ENCODE data around the gene DPYSL5. TPM values are rescaled to one million over a fixed set of nuclear protein-coding genes. Genes with fewer than 3 reads are reported as not detected.
A peak's percentile ranks its signal among the peaks of the same experiment; 100 is the strongest.

Gene DPYSL5
- total and polyA plus RNA-seq, 9 of the 15 experiments (the other 6 are each of a cell fraction or from before 2014, with no cell fraction given): 0.06 TPM; not detected in 8

DNA sequence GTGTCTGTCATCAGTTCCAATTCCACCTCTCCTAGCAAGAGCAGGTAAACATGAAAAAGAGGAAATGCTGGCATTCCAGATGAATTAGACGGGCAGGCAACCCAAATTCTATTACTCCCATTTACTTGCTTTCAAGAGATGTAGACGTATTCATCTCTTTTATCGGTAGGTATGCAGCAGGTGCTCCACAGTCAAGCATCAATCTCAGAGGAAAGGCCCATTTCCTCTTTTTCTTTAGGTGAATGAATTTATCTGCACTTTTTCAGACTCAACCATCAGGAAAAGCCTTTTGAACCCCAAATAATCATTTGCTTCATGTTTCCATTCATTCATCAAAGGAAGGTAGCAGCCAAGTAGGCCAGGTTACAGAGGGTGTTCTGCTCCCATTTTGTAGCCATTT is 27.9 kb downstream of the DPYSL5 start (continued):
- TF ChIP-seq ZNF175 (CRISPR knock-in tag; IDR thresholded peaks at IDR 0.05; ENCODE audit: low read depth) (no peak), MYC (IDR thresholded peaks at IDR 0.05; ENCODE audit: low read depth, low read length) (no peak), MYC (CRISPR knock-in tag; IDR thresholded peaks at IDR 0.05; ENCODE audit: borderline replicate concordance, low read depth) (no peak), NR2C2 (CRISPR knock-in tag; IDR thresholded peaks at IDR 0.05) (no peak), NR2C2 (tag; IDR thresholded peaks at IDR 0.05) (no peak), MEF2A (IDR thresholded peaks at IDR 0.05; ENCODE audit: control insufficient read depth, low read depth, low read length) (no peak), HDAC1 (IDR thresholded peaks at IDR 0.05) (no peak)

DNA sequence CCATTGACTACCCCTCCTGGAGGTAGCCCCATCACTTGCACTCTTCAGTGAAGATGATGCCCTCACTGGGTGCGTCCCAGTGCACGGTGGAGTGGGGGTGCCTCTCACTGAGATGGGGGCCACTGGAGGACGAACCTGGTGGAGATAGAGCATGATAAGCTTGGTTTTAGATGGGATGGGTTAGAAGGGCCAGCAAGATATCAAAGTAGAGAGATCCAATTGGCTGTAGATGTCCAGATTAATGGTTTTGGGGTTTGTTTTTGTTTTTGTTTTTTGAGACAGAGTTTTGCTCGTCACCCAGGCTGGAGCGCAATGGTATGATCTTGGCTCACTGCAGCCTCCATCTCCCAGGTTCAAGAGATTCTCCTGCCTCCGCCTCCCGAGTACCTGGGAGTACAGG is 28.3 kb downstream of the DPYSL5 start:
- ATAC-seq (no peak), DNase-seq (ENCODE audit: extremely low read depth in 1 of 4, low spot score in 3 of 4) (no peak), FAIRE-seq (no peak)
- H3K4me3 ChIP-seq: no peak overlapping the region
- 3% methylated on average over 7 of the region's 7 CpGs for WGBS (ENCODE audit: insufficient coverage, low coverage, missing lambda C conversion rate)
- H3K79me2 ChIP-seq (ENCODE audit: control insufficient read depth, insufficient read depth, low read length): no peaks in the 10 kb centered on the region
- H3K27ac ChIP-seq (ENCODE audit: extremely low read depth, low read depth, low read length): no peak overlapping the region
- POLR2A ChIA-PET: interaction anchor here (0.6 to 1.3 kb wide), 2 partner anchors 11 to 208 kb away, joined by 3 to 5 read pairs; no protein-coding TSS in a partner anchor
- H3K9me1 ChIP-seq (ENCODE audit: control insufficient read depth, insufficient read depth, low read length): no peaks in the 10 kb centered on the region
- H3K4me2 ChIP-seq (ENCODE audit: insufficient read depth, low read length): no peak overlapping the region
- no peaks in the 10 kb centered on the region for H3K4me1 ChIP-seq (replicated peaks in 1 of 2; ENCODE audit: control insufficient read depth in 2 of 2, insufficient read depth in 2 of 2, low read length in 2 of 2)
- H3K9ac ChIP-seq (ENCODE audit: insufficient read depth in 1 of 2, low read depth in 2 of 2, low read length in 2 of 2): no peak overlapping the region
- no peak overlapping the region for H2AFZ ChIP-seq (ENCODE audit: low read depth, low read length)
- intact Hi-C loops (cut with micrococcal nuclease) (loop anchor here (5.0 kb wide), 1 partner anchor 41 kb away; no protein-coding TSS in a partner anchor), in situ Hi-C loops (cut with MboI) (no loop called here)
- H3K36me3 ChIP-seq (ENCODE audit: control insufficient read depth, insufficient read depth, low read length): no peaks in the 10 kb centered on the region
- TF ChIP-seq, protein P1, sequence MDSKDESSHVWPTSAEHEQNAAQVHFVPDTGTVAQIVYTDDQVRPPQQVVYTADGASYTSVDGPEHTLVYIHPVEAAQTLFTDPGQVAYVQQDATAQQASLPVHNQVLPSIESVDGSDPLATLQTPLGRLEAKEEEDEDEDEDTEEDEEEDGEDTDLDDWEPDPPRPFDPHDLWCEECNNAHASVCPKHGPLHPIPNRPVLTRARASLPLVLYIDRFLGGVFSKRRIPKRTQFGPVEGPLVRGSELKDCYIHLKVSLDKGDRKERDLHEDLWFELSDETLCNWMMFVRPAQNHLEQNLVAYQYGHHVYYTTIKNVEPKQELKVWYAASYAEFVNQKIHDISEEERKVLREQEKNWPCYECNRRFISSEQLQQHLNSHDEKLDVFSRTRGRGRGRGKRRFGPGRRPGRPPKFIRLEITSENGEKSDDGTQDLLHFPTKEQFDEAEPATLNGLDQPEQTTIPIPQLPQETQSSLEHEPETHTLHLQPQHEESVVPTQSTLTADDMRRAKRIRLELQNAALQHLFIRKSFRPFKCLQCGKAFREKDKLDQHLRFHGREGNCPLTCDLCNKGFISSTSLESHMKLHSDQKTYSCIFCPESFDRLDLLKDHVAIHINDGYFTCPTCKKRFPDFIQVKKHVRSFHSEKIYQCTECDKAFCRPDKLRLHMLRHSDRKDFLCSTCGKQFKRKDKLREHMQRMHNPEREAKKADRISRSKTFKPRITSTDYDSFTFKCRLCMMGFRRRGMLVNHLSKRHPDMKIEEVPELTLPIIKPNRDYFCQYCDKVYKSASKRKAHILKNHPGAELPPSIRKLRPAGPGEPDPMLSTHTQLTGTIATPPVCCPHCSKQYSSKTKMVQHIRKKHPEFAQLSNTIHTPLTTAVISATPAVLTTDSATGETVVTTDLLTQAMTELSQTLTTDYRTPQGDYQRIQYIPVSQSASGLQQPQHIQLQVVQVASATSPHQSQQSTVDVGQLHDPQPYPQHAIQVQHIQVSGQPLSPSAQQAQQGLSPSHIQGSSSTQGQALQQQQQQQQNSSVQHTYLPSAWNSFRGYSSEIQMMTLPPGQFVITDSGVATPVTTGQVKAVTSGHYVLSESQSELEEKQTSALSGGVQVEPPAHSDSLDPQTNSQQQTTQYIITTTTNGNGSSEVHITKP (IDR thresholded peaks at IDR 0.05; ENCODE audit: partially characterized antibody): peak; percentile 59
- TF ChIP-seq, protein P2, sequence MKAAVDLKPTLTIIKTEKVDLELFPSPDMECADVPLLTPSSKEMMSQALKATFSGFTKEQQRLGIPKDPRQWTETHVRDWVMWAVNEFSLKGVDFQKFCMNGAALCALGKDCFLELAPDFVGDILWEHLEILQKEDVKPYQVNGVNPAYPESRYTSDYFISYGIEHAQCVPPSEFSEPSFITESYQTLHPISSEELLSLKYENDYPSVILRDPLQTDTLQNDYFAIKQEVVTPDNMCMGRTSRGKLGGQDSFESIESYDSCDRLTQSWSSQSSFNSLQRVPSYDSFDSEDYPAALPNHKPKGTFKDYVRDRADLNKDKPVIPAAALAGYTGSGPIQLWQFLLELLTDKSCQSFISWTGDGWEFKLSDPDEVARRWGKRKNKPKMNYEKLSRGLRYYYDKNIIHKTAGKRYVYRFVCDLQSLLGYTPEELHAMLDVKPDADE (conservative IDR thresholded peaks at IDR 0.05; ENCODE audit: control insufficient read depth, low read depth, low read length): no peak
- CTCF ChIA-PET (ENCODE audit: low intra/inter-chr PET ratio): no interaction called here
- no TSS peak for BruUV-seq (replicated peaks)
- no peaks in the 10 kb centered on the region for H3K9me3 ChIP-seq (replicated peaks; ENCODE audit: control insufficient read depth, insufficient read depth, low read depth, low read length)
- H3K27me3 ChIP-seq (ENCODE audit: control insufficient read depth in 2 of 2, insufficient read depth in 2 of 2, low read length in 2 of 2): peaks cover 3 to 45% of the 10 kb centered on the region in 2 experiments; a peak in 4 of 5 replicates
- H4K20me1 ChIP-seq (replicated peaks; ENCODE audit: control insufficient read depth, insufficient read depth, low read length): 0 out of 2 replicates have a peak, but pooled peaks cover 5% of the 10 kb centered on the region

All from K562 (cell line).